ENCODE data around the gene ITPKB.
"Not testable (repeated sequence)": the region's sequence is repeated elsewhere in the genome, so short reads cannot be mapped to it uniquely, and the experiment has no call there.

Gene ITPKB

DNA sequence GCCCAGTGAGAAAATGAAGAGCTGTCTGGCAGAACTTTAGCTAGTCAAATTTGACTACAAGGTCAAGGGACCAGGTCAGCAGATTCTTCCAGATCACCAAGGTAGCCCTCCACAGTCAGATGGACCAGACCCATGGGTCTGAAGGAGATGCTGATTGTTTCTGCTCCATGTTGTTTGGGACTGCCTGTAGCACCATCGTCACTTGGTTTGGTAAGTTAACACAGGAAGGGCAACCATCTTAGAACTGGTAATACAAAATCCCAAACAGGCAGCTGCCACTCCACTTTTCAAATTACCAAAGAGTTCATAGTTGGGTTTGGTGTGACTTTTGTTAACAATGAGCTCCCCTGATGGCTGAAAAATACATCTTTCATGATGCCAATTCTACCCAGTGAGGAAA, 9.0 kb downstream of the ITPKB start:
- DNase-seq, result no peak

DNA sequence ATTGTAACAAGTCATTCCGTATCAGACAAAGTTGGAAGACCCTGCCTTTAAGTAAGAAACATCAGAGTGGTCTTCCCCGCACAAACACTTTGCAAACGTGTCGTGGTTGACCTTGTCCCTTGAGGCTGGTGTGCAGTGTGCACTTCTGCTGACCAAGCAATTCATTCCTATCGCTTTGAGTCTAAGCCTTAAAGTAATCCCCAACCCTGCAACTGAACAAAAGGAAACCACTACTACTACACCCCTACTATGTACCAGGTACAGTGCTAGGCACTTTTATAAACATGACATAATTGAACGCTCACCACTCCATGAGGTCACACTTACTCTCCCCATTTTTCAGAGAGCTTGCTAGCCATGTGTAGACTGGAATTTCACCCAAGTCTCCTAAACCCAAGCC, 10.6 kb downstream of the ITPKB start:
- no peak for DNase-seq

DNA sequence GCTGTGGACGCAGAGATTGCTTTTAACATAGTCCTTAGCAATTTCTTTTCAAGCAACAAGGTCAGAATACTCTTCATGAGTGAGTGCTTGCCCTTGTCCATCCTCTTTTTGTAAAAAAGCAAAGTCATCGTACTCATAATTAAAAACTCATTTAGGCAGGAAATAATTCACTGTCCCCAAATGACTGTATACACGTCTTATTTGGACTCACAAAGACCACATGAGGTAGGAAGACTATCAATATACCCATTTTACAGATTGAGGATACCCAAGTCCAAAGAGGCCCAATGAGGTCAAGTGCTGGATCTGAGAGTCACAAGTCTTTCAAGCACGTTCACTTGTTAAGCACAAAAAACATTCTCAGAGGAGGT, 13.2 kb downstream of the ITPKB start:
- no peak for DNase-seq

DNA sequence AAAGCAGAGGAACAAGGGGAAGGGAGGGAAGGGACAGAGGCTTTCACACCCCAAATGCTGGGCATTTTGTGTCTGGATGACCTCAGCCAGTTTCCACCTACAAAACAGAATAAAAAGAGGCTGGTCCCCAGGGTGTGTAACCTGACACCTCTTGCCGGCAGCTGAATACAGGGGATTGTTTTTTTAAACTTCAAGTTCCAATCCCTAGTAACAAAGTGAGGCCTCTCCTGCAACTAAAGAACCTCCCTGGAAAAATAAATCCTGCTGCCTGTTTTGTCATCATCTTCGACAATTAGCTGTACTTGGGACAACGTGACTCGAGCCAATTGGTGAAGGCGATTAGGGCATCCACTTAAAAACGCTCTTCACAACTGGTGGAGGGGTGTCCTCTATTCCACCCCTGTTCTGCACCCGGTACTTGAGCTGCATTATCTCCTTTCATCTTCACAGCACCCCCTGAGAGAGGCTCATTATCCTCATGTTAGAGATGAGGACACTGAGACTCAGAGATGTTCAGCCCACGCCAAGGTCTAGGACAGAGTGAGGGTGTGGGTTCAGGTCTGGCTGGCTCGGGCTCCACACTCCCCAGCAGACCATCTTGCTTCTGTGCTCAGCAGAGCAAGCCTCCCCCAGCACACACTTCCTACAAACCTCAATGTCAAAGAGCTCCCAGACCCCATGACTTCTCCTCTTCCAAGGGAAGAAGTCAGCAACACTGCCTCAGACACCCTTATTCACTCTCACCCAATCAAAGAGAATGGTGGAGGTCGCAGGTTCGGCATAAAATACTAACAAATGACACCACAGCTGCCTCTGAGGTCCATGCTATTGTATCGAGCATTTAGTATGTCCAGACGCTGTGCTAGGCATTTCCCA, 15.2 kb downstream of the ITPKB start:
- no peak for DNase-seq

DNA sequence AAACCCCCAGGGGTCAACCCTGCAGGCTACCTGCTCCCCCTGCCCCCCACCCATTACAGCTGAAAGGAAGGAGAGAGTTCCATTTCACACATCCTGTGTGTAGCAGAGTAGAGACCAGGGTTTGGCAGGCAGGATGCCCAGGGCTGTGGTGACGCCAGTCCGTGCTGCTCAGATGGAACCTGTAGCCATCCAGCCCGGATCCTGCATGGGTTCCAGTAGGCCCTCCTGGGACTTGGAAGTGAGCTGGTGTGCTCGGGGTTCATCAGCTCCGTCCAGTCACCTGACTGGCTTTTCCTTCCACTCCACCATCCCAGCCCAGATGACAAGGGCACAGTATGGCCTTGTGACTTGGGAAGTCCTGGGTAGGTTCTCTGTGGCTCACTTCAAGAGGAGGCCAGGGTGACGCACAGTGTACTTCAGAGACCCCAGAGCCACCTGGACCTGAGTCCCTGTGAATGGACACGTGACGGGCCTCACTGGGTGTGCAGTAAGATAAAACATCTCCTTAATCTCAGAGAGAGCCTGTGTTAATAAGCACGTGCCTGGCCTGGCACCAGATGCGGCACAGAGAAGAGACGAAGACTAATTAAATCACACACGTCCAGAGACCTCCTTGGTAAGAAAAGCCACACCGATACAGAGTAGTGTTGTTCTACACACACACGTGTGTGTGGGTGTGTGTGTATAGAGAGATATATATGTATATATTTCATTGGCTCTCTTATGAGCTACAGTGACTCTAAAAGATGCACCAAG, 16.0 kb downstream of the ITPKB start:
- DNase-seq, result no peak

DNA sequence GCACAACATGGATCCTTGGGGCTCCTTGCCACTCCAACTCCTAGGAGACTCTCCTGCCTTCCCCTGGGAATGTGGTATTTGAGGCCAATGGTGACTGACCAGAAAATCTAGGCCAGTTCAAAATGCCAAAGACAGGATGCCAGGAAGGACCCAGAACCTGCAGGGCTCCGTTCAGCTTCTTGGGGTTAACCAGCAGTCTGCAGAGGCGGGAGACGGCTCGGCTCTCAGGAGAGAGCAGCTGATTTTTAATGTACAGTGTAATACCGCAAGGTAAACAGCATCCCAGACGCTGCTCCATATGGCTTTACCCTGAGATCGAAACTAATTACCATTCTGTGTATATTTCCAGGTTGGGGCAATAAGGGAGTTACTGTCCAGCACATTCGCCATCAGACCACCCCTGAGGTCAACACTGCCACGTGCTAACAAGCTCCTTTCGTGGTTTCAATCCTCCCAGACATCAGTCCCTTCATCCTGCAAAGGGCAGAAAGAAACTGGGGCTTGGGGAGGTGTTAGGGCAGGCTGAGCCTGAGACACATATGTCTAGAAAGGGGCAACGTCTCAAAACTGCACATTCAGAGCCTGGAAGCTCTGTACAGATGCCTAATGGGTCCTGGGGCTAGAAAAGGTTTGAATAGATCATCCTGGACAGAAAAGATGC, 16.7 kb downstream of the ITPKB start:
- DNase-seq, result no peak

DNA sequence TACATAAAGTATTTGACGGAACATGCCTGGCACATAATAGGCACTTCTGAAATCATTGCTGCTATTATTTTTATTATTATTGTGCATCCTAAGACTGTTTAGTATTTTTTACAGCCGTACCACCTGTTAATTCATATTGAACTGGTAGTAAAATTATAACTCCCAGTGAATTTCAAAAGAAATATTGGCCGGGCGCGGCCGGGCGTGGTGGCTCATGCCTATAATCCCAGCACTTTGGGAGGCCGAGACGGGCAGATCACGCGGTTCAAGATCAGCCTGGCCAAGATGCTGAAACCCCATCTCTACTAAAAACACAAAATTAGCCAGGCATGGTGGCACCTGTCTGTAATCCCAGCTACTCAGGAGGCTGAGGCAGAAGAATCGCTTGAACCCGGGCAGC, 18.5 kb downstream of the ITPKB start:
- not testable (repeated sequence) for DNase-seq

DNA sequence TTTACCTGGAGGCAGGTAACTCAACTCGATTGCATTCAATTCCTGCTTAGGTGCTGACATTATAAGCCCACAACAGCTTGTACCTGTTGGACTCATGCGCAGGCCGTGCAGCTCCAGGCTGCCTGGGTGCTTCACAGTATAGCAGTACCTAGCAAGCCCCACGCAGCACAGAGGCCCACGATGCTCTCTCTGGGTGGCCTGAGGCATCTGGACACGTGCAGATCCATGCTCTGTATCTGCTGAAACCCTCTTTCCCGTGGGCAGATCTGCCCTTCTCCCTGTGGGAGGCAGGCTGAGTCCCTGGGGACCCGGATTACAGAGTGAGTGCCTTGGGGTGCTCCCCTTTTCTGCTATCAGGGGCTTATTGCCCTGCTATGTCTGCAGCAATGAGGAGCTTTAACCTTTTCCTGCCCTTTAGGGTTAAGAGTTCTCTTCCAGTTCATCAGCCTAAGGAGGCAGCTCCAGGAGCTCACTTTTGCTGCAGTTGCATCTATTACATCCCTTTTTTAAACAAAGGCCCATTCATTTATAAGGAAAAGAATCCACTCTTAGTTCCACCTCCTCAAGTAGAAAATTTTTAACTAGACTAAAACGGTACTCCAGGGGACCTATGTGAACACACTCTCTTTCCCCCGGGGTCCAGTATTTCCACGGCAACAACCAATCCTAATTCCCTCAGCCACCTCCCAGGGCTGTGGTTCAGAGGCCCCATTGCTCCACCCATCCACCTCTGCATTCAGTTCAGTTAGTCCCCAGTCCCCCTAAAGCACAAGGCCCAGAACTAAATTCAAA, 19.3 kb downstream of the ITPKB start:
- DNase-seq, result no peak

DNA sequence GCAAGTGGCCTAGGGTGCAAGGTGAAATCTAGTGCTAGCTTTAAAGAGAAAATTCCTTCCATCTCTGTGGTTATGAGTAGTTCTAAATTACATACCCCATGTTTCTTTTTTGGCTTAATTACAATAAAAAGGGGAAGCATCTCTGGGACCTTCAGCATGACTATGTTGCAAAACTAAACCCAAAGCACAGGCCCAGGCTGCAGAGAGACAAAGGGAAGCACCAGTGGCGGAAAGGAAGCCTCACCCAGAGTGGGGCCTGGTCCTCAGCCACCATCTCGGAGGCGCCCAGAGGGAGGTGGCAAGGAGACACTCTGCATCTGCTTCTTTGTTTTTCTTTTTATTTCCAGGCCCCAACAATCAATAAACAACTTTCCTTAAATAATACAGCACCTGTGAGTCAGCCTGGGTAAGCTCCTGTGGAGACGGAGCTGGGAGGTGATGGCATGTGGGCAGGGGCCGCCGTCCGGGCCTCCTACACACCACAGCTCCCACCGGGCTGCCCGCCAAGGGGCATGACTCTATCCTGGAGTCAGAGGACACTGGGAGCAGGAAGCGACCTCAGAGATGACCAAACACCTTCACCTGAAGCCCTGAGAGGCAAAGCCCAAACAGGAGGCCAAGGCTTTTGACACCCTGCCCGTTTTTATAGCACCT, 21.7 kb downstream of the ITPKB start:
- peak; percentile 63 for DNase-seq

DNA sequence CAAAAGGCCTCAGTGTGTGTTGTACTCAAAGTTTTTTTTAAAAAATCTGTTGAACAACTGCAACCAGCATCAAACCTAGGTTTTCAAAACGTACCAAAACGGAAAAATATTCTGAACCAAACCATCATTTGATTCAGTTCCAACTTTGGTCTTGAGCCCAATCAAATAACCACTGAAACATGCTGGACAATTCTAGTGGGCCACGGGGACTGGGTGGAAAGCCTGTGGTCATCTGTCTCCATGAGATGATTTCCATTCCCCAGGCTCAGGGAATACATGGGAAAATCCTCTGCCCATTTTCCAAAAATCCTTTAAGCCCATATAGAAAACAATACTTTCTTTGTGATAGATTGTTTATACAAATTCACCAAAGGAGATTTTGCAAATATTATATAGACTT, 22.5 kb downstream of the ITPKB start:
- no peak for DNase-seq

DNA sequence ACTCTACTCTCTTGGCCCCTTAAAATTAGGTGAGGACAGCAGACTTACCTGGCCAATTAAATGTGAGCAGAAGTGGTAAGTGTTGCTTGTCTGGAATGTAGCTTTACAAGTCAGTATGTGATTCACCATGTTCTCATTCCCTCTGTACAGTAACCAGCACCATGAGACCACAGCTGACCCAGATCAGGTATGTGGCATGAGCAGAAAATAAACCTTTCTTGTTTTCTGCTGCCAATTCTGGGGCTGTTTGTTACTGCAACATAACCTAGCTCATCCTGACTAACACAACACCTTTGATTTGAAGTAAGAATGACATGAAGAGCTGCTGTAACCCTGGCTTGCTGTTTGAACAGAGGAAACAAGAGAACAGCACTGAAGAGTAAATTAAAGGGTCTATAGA, 24.9 kb downstream of the ITPKB start:
- DNase-seq, result no peak

DNA sequence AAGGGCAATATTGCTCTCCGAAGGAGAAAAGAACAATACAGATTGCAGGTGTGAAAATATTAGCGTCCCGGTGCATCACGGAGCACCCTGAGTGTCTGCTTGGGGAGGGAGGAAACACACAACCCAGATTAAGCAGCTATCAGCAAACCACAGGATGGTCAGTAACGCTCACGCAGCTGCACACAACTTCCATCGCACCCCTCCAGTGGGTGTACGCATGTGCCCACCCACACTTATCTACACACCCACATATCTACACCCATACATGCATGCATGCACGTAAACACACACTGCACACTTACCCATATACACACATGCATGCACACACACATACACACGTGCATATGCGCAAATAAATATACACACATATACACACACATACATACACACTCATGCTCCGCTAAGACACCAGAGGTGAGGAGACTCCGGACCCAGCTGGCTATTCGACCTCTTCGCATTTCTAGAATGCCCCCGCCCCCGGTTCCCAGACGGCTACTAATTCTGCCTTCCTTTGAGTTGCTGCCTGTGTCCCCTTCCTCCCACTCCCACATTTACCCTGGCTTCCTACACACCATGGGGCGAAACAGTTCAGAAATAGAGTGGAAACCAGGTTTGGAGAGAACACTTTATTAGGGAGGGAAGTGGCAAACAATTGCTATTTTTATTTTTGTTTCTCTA, 26.2 kb downstream of the ITPKB start:
- DNase-seq, result no peak

DNA sequence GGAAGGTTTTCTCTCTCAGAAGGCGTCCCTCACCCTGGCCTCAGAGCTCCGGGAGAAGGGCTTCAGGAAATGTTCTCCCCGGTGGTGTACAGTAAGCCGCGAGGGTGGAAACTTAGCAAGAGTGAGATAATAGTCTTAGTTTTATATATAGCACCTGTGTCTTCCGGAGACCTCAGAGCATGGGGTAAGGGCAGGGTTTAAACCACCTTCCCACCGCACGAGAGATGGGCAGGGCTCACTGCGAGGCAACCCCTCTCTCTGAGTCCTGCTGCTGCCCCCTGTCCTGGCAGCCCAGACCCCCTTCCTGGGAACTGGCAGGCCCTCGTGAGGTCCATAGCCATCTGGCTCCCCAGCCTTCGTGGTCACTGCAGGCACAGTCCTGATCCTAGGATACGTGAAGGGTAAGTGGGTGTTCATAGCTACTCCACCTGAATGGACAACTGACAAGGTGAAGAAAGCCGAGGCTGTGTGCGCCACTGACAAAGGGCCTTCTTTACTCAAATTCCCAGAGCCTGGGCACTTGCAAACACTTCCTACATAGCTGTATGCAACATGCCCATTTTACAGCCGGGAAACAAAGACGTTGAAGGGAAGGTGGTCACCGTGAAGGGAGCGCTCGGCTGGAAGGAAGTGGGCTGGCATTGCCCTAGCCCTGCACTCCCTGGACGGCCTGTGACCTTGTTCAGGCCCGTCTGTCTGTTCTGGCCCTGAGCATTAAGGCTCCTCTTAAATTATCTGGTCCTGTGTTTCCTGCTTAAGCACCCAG, 26.9 kb downstream of the ITPKB start:
- no peak for DNase-seq

DNA sequence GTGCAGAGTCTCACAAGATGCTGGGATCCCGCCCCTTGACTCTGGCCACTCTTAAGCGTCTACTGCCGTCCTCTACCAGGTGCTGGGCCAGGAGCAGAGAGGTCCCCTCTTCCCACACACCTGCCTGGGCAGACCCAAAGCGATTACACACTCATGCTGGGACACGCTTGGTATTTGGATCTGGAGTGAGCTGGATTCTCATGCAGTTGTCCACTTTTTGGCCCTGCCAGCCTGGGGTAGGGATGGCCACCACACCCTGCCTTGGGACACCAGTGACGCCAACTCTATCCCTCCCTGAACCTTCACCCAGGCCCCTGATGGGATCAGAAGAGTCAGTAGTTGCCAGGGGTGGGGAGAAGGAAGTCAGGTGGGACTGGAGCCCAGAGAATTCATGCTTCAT, 28.6 kb downstream of the ITPKB start:
- DNase-seq, result no peak

DNA sequence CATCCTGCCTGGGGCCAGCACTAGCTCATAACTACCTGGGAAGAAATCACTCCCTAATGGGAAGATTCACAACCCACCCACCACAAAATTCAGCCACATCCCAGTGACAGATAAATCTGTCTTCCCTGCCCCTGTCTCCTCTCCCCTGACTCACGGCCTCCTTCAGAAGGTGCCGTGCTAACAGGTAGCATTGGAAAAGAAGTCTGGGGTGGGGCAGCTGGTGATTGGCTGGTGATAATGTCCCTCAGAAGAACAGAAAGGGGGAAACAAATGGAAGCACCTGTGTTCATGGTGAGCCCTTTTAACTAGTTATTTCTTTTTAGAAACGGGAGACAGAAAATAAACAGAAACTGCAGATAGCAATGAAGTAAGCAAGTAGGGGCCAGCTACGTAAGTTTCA, 29.1 kb downstream of the ITPKB start:
- no peak for DNase-seq

DNA sequence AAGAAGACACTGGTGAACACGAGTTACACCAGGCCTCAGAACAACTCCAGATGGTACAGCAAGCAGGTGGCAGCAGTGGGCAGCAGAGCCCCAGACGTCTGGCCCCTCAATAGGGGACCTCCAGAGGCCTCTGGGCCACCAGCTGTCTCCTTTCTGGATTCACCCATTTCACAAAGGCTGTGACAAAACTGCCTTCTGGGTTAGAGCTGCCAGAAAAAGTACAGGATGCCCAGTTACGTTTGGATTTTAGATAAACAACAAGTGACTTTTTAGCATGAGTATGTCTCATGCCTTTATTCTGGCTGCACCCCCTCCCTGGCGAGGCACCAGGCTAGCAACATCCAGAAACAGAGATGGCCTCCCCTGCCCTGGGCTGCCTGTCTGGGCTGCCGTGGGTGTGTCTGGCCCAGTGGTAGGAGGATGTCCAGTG, 30.1 kb downstream of the ITPKB start:
- DNase-seq, result no peak

DNA sequence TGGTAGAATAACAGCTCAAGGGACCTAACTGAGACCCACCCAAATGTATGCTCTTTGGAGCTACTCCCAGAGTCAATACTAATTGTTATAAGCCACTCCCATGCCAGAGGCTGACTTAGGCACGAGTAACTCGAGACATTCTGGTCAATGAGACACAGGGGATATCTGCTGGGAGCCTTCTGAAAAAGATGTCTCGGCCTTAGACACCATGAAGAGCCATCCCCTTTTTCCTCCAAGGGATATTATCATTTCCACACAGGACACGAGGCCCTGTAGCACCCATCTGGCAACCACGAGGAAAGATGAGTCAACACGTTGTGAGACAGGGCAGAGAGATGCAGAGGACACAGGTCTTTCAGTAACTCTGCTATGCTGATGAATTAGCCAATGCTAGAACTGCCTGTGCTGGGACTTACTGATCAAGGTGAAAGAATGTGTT, 30.7 kb downstream of the ITPKB start:
- DNase-seq, result no peak

DNA sequence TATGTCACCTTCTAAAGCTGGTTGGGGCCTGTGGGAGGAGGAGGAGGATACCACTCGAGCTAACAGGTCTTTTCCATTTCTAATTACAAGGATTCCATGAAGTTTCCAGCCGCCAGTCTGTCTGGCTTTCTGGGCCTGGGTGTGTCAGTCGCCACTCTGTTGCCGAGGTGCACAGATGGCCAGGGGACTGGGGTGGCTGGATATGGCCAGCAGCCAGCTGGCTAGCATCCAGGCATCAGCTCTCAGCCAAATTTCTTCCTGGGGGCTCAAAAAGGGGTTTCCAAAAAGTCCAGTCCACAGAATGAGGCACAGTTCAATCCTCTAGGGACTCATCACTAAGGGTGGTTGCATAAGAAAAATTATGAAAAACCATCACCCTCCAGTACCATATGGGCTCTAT, 32.4 kb downstream of the ITPKB start:
- DNase-seq, result no peak

DNA sequence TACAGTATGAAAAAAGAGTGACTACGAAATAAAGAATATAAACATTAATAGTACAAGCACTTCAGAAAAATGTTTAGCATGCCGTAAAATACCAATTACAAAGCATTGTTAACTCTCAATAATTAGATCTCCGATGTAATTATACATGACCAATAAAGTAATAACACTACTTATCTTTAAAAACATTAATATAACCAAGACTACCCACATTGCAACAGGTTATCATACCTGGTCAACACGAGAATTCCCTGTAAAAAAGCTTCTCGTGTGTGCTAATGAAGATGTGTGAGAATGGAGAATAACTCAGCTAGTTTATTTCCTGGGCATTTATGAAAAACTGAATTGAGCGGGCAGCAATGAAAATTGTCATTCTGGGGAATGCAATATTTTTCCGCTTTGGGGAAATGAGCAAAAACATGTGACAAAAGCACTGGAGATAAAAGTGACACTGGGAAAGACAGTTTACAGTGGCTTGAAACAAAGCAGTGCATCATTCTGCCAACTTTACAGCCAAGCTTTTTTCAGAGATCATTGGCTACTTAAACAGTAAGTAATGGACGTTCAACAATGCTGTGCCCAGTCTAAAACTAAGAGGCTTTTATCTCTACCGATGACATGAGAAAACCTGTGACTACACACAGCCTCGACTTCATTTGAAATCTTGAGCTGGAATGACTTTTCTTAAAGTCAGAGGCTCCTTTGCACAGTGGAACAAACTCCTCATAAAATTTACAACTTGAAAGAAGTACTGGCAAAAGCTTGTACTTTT, 34.7 kb downstream of the ITPKB start:
- no peak for DNase-seq

Measured in kidney glomerular epithelial cell (primary cell).